AG10803 (cell line): ENCODE data around the gene PDIA6.
A peak's percentile ranks its signal among the peaks of the same experiment; 100 is the strongest.

Experiments used
- DNase-seq: peaks from one replicate; pipeline ENCODE4 v3.0.0; 2010; ENCODE audit warnings: low read depth
- H3K4me3 ChIP-seq: 2 replicates; pipeline ENCODE4 v1.5.1; 2011; ENCODE audit warnings: mild to moderate bottlenecking, low read length, control low read depth
- CTCF ChIP-seq: conservative IDR thresholded peaks from 2 replicates; pipeline ENCODE4 v1.5.1; 2011; ENCODE audit warnings: mild to moderate bottlenecking, low read length, control low read depth, inconsistent platforms

Gene PDIA6

DNA sequence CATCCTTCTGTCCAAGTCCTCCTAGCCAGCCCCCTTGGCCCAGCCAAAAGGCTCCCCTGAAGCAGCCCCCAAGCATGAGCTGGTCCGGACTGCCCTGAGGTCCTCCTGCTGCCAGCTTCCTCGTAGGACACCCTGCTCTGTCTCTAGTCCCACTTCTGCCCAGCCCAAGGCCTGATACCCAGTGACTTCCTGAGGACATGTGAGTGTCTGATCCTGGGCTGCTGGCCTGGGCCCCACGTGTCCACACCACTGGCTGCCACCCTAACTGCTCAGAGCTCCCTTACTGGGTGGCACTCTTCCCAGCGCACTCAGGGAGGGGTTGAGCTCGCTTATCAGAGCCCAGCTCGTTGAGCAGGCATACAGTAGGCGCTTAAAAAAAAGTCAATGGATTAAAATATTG lies 34.4 kb upstream of the PDIA6 start:
- DNase-seq = no peak
- H3K4me3 ChIP-seq = no peak overlapping the region
- no peak for TF ChIP-seq CTCF

DNA sequence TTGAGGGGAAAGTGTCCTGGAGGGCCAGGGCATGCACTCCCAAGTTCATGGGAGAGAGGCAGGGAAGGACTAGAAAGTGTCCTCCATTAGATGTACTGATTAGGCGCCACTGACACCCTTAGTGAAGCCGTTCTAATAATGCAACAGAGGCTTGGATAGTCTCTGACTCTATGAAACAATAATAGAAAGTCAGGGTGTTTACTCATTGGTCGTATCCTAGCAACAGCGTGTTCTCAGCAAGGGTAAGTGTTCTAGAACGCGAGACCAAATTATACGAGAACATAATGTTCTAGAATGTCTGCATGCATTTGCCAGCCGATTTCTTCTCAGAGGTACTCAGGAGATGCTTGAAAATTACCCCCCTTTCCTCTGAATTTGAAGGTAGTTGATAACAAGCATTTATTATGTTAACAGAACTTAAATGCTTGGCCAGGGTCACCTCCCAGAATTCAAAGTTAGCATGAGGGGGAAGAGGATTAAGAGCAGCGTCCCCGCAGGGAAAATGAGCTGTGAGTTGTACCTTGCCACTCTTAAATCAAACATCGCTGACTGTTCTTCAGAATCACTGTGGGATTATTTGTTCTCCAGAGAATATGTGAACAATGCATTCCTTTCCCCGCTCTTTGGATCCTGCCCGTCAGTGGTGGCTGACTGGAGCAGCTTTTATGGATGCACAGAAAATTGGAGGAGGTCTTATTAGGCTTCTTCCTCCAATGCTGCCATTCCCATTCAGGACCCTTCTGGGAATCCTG lies 33.7 kb upstream of the PDIA6 start:
- TF ChIP-seq CTCF = no peak
- no peak overlapping the region for H3K4me3 ChIP-seq
- DNase-seq = no peak

DNA sequence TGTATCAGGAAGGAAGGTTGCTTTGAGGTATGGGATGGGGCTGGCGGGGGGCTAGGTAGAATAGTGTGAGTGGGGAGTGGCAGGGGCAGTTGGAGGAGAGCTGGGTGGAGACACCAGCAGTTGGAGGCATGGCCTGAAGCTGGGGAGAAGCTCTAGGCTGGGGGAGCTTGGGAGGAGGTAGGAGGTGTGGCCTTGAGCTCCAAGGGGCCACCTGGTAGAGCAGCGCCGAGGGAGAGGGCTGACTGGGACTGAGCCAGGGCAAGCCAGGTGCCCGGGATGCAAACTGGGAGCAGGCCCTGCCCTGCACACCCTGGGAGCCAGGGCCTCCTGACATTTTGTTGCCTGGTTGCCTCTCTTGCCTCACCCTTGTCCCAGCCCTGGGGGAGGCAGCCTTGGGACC lies 33.1 kb upstream of the PDIA6 start:
- DNase-seq = no peak
- no peak for TF ChIP-seq CTCF

DNA sequence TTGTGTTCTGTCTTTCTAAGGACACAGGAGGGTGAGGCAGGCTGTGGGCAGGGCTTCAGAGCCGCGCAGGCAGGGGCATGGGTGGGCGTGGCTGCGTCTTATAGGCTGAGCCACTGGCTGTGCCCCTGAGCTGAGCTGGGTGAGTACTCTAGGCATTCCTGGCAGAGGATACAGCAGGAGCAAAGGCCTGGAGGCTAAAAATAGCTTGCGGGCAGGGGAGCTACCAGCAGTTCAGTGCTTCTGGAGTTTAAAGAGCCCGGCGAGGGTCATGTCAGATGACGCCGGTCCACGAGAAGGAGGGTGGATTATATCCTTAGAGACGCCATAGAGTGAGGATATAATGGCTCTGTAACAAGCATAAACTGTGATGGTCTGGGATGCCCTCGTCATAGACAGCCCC lies 31.5 kb upstream of the PDIA6 start:
- no peak for TF ChIP-seq CTCF
- DNase-seq = peak; percentile 18
- no peak overlapping the region for H3K4me3 ChIP-seq

More for the DNA sequence above, 33.1 kb upstream of the PDIA6 start:
- H3K4me3 ChIP-seq = no peak overlapping the region

DNA sequence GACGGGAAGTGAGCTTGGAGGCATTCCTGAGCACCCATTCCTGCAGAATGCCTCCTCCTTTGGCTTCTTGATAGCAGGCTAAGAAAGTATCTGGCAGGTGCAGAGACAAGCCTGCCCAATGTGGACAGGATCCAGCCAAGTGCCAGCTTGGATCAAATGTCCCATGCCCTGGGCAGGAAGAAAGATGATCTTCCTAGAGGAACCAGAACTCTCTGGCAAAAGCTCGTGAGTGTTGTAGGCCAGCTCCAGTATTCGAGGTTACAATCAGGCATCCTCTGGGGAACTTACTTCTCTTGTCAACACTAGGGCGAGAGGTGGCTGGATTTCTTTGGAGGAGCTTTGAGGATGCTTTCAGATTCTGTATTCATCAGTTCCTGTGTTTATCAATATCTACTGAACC lies 29.9 kb upstream of the PDIA6 start:
- H3K4me3 ChIP-seq = no peak overlapping the region
- DNase-seq = no peak
- no peak for TF ChIP-seq CTCF

DNA sequence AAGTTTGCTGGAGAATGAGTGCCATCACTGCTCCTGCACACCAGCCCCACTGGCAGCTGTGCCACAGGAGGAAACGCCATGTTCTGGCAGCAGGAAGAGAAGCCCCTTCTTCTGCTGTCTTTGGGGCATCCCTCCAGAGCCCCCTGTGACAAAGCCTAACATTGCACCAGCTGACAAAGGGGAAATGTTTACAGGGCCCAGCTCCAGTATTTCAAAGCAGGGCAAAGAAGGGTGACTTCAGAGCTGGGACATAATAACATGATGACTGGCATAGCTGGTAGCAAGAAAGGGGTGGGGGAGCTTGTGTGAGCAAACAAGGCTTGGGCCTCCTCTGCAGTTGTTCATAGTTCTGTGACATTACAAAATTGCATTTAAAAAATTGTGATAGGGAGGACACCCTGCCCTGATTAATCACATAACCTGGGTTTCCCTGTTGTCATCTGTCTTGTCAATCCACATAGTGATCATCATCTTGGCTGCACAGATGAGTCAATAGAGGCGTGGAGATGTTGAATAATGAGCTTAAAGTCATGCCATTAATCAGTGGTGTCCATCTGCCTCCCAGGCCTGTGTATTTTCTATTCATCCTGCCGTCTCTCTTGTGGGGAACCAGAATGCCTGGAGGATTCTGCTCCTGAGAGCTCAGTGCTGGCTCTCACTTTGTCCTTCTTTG lies 29.1 kb upstream of the PDIA6 start:
- no peak for DNase-seq
- no peak for TF ChIP-seq CTCF

DNA sequence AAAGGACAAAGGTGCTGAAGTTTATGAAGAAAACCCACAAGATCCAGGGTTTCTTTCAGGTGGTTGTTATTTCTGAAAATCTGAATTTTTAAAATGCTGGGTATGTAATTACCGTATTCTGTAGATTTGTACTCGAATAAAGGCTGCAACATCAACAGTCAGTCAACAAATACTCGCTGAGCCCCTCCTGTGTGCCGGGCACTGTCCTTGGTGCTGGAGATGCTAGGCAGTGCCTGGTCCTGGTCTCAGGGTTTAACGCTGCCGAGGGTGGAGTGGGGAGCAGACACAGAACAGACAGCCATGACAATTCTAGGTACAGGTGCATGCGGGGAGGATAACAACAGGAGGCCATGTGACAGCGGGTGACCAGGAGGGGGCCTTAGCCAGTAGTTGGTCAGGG lies 27.2 kb upstream of the PDIA6 start:
- no peak overlapping the region for H3K4me3 ChIP-seq
- no peak for TF ChIP-seq CTCF
- DNase-seq = peak; percentile 3

More for the DNA sequence above, 29.1 kb upstream of the PDIA6 start:
- no peak overlapping the region for H3K4me3 ChIP-seq
